NCI-H82 (cell line): ENCODE measurements around the gene STX16.

Experiments used
- DNase-seq: peaks from one replicate; lab custom pipeline; 2025; lab: John Stamatoyannopoulos, UW

The STX16 gene

GRCh38 chr20:58697201-58697866 is 46.3 kb downstream of the STX16 start:
- DNase-seq = no peak

- DNase-seq = no peak
These were observed 47.0 kb downstream of the STX16 start for GRCh38 chr20:58697867-58698703.

GRCh38 chr20:58698741-58699622 is 47.9 kb downstream of the STX16 start:
- no peak for DNase-seq

GRCh38 chr20:58699623-58700107 is 48.6 kb downstream of the STX16 start:
- no peak for DNase-seq

GRCh38 chr20:58700121-58700821 is 49.2 kb downstream of the STX16 start:
- no peak for DNase-seq

- DNase-seq = no peak
These were observed 49.7 kb downstream of the STX16 start for GRCh38 chr20:58700823-58701222.

- no peak for DNase-seq
These were observed 50.5 kb downstream of the STX16 start for GRCh38 chr20:58701431-58702160.

GRCh38 chr20:58702161-58702510 is 51.1 kb downstream of the STX16 start:
- no peak for DNase-seq

GRCh38 chr20:58702859-58703648 is 52.0 kb downstream of the STX16 start:
- DNase-seq = no peak

GRCh38 chr20:58703765-58704371 is 52.8 kb downstream of the STX16 start:
- no peak for DNase-seq

- DNase-seq = no peak
These were observed 54.3 kb downstream of the STX16 start for GRCh38 chr20:58705208-58705926.

GRCh38 chr20:58706150-58706892 is 55.2 kb downstream of the STX16 start:
- DNase-seq = no peak

- DNase-seq = no peak
These were observed 56.0 kb downstream of the STX16 start for GRCh38 chr20:58706975-58707681.

GRCh38 chr20:58707770-58708169 is 56.7 kb downstream of the STX16 start:
- no peak for DNase-seq

GRCh38 chr20:58708246-58708931 is 57.3 kb downstream of the STX16 start:
- no peak for DNase-seq

GRCh38 chr20:58709013-58709702 is 58.1 kb downstream of the STX16 start:
- no peak for DNase-seq

- DNase-seq = no peak
These were observed 58.6 kb downstream of the STX16 start for GRCh38 chr20:58709703-58710039.
